ENCODE data around the gene TTC7B. TPM values are rescaled to one million over a fixed set of nuclear protein-coding genes. Genes with fewer than 3 reads are reported as not detected.

TTC7B gene
- total RNA-seq, 1 experiment from 2014 or later: 70.6 TPM

DNA sequence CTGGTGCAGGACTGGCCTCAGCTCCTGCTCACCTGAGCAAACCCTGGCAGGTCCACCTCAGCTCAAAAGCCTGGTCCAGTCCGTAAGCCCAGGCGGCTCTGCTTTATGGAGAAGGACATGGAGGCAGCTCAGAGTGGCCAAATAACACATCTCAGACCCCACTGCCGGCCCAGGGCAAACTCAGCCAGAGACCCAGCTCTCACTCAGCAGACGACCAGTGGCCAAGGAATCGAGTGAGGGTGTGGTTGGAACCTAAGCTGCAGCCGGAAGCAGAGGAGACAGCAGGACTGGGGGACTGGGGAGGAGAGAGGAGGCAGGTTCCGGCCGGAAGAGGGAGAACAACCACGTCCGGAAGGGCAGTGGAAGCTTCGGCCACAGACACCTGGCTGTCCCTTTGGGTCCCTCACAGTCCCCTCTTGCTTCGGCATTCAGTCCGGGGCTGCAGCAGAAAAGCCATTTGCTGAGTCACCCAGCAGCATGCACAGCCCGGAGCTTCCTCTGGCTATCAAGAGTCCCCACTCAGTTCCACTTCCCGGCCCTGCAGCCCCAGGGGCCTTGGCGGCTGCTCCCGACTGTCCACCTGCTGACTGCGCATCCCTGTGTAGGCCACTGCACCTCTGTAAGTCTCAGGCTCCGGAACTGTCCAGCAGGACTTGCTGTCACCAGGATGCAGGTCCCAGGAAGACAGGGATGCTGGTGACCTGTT lies 315.4 kb downstream of the TTC7B start:
- no peaks in the 10 kb centered on the region for H3K36me3 ChIP-seq (ENCODE audit: control insufficient read depth in 1 of 2, insufficient read depth in 2 of 2, low read length in 2 of 2)
- no peak overlapping the region for H2AFZ ChIP-seq (ENCODE audit: low read depth, low read length, poor library complexity, severe bottlenecking)
- intact Hi-C loops (cut with micrococcal nuclease): no loop called here
- H3K79me2 ChIP-seq (ENCODE audit: insufficient read depth, low read length): no peaks in the 10 kb centered on the region
- DNase-seq (ENCODE audit: low read depth, low spot score) (no peak), ATAC-seq (no peak)
- RAD21 ChIA-PET (ENCODE audit: low non-redundant PET in 1 of 2, low total read pairs in 2 of 2, uncharacterized antibody in 2 of 2, unreplicated experiment in 2 of 2): no interaction called here
- CTCF ChIA-PET: no interaction called here
- H3K4me2 ChIP-seq (ENCODE audit: low read length): no peak overlapping the region
- POLR2A ChIA-PET: no interaction called here
- H3K9ac ChIP-seq (ENCODE audit: low read length): no peak overlapping the region
- H3K9me2 ChIP-seq (ENCODE audit: insufficient read depth): no peaks in the 10 kb centered on the region
- H3K27me3 ChIP-seq (ENCODE audit: insufficient read depth, low read length): no peaks in the 10 kb centered on the region
- TF ChIP-seq SP1 (IDR thresholded peaks at IDR 0.05; ENCODE audit: low read depth): no peak
- TF ChIP-seq EZH2phosphoT487 (IDR thresholded peaks at IDR 0.05; ENCODE audit: borderline replicate concordance): no peak
- TF ChIP-seq, protein P1, sequence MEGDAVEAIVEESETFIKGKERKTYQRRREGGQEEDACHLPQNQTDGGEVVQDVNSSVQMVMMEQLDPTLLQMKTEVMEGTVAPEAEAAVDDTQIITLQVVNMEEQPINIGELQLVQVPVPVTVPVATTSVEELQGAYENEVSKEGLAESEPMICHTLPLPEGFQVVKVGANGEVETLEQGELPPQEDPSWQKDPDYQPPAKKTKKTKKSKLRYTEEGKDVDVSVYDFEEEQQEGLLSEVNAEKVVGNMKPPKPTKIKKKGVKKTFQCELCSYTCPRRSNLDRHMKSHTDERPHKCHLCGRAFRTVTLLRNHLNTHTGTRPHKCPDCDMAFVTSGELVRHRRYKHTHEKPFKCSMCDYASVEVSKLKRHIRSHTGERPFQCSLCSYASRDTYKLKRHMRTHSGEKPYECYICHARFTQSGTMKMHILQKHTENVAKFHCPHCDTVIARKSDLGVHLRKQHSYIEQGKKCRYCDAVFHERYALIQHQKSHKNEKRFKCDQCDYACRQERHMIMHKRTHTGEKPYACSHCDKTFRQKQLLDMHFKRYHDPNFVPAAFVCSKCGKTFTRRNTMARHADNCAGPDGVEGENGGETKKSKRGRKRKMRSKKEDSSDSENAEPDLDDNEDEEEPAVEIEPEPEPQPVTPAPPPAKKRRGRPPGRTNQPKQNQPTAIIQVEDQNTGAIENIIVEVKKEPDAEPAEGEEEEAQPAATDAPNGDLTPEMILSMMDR (IDR thresholded peaks at IDR 0.05 in 2 of 3, conservative IDR thresholded peaks at IDR 0.05 in 1 of 3; ENCODE audit: borderline replicate concordance in 1 of 3, insufficient read depth in 1 of 3, low read depth in 2 of 3, low read length in 2 of 3): no peak
- no peak for TF ChIP-seq POLR2A (IDR thresholded peaks at IDR 0.05; ENCODE audit: borderline replicate concordance, extremely low read depth, insufficient read depth, insufficient read length)
- TF ChIP-seq, protein P2, sequence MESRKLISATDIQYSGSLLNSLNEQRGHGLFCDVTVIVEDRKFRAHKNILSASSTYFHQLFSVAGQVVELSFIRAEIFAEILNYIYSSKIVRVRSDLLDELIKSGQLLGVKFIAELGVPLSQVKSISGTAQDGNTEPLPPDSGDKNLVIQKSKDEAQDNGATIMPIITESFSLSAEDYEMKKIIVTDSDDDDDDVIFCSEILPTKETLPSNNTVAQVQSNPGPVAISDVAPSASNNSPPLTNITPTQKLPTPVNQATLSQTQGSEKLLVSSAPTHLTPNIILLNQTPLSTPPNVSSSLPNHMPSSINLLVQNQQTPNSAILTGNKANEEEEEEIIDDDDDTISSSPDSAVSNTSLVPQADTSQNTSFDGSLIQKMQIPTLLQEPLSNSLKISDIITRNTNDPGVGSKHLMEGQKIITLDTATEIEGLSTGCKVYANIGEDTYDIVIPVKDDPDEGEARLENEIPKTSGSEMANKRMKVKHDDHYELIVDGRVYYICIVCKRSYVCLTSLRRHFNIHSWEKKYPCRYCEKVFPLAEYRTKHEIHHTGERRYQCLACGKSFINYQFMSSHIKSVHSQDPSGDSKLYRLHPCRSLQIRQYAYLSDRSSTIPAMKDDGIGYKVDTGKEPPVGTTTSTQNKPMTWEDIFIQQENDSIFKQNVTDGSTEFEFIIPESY (IDR thresholded peaks at IDR 0.05; ENCODE audit: extremely low read depth, insufficient replicate concordance, low read length): no peak
- TF ChIP-seq YY1 (IDR thresholded peaks at IDR 0.05; ENCODE audit: extremely low read depth, insufficient replicate concordance, low read depth, low read length): no peak
- no peak for TF ChIP-seq FOSL1 (IDR thresholded peaks at IDR 0.05; ENCODE audit: low read depth)
- TF ChIP-seq CEBPB (IDR thresholded peaks at IDR 0.05; ENCODE audit: low read depth): no peak
- TF ChIP-seq TCF7L2 (IDR thresholded peaks at IDR 0.05; ENCODE audit: borderline replicate concordance, extremely low read depth, insufficient read depth, insufficient read length): no peak
- TF ChIP-seq SIN3A (IDR thresholded peaks at IDR 0.05; ENCODE audit: low read depth): no peak
- no peak for TF ChIP-seq CBX3 (IDR thresholded peaks at IDR 0.05; ENCODE audit: low read depth)
- H3K4me1 ChIP-seq (ENCODE audit: control insufficient read depth in 1 of 2, insufficient read depth in 2 of 2, low read length in 2 of 2): peaks cover 7 to 9% of the 10 kb centered on the region in 2 experiments; a peak in 2 of 4 replicates
- no peaks in the 10 kb centered on the region for H3K9me3 ChIP-seq (ENCODE audit: control insufficient read depth in 1 of 2, insufficient read depth in 1 of 2, low read depth in 1 of 2, low read length in 2 of 2)
- H4K20me1 ChIP-seq (ENCODE audit: insufficient read depth): no peaks in the 10 kb centered on the region
- BruUV-seq (replicated peaks): no TSS peak
- H3K27ac ChIP-seq (ENCODE audit: low read depth, low read length): no peak overlapping the region
- H3K4me3 ChIP-seq (replicated peaks in 1 of 2; ENCODE audit: low read depth in 1 of 2, low read length in 2 of 2): no peak overlapping the region
